Dedifferentiated amniotic fluid mesenchymal stem cell (primary cell): Measurements from ENCODE around the gene D2HGDH.

Source experiments
- DNase-seq: peaks from one replicate; pipeline ENCODE4 v3.0.0-alpha.2; 2016; ENCODE audit errors: extremely low spot score

The D2HGDH gene

DNA sequence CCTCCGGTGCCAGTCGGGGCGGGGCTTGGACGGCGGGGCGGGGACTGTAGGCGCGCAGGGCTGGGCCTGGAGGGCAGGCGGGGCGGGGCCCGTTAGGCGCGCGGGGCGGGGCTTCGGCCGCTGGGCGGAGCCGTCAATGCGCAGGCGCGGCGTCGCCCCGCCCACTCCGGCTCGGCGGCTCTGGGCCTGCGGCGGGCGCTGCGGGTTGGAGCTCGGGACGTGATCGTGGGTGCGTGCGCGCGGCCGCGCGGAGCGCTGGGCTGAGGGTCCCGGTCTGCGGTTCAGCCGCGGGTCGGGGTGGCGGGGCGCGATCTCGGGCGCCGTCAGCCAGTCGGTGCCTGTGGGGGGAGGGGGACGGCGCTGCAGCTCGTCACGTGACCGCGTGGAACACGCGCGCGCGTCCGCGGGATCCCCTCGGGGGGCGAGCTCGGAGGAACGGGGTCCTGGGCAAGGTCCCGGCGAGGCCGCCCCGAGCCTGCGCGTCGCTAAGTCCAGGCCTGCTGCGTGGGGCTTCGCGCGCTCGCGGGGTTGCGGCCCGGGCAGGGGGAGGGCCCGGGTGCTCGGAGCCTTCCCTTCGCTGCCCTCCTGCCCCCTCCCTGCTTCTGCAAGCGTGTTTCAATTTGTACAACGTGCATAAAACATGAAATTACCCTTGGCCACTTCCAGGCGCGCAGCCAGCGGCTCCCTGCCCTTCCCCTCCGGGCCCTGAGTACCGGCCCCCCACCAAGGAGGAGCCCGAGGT is at the start of gene D2HGDH:
Gene D2HGDH, plus strand, starts transcription at position 164 of the 742 bp plus-strand sequence. CDS start 595 bp downstream, outside the sequence.
- DNase-seq: peak; percentile 72

DNA sequence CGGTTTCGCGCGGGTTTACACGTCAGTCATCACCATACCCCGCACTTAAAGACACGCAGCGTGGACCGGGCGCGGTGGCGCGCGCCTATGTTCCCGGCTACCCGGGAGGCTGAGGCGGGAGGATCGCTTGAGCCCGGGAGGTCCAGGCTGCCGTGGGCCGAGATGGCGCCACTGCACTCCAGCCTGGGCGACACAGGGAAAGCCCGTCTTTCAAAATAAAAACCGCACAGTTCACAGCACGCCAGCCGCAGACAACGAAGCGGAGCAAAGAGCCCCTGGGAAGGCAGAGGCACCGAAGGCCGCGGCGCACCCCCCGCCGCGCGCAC is 48.1 kb upstream of the D2HGDH start:
- no peak for DNase-seq

DNA sequence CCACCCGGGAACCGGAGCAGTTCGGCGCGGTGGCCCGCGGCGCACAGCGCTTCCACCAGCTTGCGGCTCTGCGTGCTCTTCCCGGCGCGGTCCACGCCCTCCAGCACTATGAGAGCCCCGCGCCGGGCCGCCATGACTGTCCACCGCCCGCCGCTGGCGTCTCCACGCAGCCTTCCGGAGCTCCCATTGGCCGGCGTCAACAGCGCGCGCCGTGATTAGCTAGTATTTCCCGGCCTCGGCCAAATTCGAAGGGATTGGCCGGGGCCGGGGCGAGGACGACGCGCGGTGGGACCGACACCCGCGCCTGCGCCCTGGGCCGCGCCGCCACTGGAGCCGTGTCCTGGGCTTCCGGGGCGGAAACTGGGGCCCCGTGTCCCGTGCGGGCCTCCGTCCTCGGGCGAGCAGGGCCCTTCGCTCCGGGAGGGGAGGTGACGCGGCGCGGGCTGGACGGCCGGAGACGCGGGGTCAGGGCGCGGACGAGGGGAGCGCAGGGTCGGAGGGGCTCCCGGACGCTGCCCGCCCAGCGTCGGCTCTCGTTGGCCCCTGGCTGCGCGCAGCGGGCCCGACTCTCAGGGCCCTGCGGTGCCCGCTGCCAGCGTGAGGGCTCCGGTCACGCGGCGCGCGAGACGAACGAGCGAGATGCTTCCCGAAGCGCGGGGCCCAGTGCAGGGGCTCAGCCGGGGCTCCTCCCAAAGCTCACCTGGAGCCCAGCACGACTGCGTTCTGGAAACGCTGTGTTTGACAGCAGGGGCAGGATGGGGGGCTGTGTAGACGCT is 47.6 kb upstream of the D2HGDH start, which contains the start of gene DTYMK:
Gene DTYMK, minus strand, starts transcription at position 166 of the 776 bp plus-strand sequence. Its CDS starts 32 bp downstream, at position 134.
- peak; percentile 94 for DNase-seq

DNA sequence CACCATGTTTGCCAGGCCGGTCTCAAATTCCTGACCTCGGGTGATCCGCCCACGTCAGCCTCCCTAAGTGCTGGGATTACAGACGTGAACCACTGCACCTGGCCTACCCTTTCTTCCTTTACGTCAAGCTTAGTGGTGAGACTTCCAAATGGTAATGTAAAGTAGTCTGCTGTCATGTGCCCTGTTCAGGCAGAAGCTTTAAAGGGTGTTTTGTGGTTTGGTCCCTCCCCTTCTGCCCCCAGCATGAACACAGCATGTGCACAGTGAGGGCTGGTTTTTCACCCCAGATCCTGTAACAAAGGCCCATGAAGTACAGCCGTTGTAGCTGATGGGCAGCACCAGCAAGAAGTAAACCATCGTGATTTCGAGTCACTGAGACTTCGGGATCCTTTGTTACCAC is 45.1 kb upstream of the D2HGDH start:
- no peak for DNase-seq

DNA sequence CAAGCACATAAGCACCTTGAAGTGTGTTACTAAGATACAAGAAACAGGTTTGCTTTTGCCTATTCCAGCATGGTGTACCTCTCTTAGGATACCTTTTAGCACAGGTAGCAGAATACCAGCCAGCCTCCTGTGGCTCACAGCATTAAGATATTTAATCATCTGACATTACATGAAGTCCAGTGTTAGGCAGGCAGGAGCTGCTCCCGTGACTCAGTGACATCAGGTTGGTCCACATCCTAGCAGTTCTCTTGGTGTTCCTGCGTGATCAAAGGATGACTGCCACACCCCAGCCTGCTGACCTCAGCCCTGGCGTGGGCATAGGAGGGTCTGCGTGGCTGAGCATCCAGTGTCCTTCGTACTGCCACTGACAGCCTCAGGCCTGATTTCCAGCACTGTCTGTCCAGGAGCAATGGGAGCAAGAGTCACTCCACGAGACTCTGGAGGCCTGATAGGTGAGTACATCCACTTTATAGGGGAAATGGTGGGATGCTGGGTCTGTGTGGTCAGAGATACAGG is 44.2 kb upstream of the D2HGDH start:
- no peak for DNase-seq

DNA sequence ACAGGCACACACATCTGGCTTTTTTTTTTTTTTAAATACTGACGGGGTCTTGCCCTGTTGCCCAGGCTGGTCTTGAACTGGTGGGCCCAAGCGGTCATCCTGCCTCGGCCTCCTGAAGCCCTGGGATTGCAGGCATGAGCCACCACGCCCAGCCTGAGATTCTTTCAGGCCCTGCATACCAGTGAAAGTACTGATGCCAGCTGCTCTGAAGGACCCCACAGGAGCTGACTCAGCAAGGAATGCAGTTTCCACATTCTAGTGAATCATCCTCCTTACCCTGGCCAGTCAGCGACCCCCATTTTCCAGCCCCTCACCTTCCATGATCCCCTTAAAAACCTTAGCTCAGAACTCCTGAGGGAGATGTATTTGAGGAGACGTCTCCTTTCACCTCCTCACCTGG is 42.0 kb upstream of the D2HGDH start:
- peak; percentile 39 for DNase-seq

DNA sequence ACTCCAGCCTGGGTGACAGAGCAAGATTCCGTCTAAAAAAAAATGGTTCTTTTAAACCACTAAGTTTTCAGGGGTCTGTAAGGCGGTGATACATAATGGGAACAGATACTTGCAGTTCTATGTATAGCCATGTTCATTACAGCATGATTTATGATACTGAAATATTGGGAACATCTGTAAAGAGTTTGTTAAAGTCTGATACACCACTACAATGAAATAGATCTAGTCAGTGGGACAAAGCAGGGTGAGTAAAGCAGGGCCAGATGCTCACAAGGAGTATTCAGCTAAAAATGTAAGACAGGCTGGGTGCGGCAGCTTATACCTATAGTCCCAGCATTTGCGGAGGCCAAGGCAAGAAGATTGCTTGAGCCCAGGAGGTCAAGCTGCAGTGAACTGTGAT is 38.8 kb upstream of the D2HGDH start:
- DNase-seq: no peak

DNA sequence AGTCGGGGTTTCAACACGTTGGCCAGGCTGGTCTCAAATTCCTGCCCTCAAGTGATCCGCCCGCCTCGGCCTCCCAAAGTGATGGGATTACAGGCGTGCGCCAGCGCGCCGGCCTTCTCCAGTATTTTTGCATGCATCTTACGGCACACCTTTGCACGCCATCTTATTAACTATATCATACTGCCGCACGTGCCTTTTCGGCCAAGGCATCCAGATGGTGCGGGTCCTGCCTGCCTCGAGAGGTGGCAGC is 33.4 kb upstream of the D2HGDH start:
- peak; percentile 77 for DNase-seq

DNA sequence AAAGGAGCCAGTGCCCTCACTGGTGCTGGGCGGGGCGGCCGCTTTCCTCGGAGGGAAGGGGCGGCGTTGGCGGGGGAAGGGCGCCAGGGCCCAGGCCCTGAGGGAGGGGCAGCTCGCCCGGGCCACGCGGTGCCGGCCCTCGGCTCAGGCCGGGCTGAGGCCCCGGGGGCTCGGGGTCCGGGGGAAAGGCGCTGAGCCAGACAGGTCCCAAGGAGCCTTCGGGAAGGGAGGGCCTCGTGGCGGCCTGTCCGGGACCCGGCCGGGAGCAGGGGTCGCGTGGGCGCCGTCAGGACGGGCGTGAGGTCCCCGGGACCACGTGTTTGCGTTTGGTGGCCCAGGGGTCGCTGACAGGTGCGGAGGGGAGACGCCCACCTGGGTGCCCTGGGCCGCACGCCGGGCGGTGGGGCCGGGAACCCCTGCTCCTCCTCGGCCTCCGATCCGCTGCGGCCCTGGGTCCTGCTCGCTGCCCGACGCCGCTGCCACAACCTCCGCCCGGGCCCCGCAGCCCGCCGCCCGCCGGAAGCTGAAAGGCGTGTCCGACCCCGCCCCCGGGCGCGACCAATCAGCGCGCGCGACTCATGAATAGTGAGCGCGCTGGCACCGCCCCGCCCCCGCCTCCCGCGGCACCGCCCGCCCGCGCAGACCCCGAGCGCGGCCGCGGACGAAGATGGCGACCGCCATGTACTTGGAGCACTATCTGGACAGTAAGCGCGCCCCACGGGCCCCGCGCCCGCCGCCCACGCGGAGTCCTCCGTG is 32.9 kb upstream of the D2HGDH start, which contains the start of gene ING5:
Gene ING5, plus strand, starts transcription at position 641 of the 756 bp plus-strand sequence. Its CDS starts 27 bp downstream, at position 668.
- DNase-seq: peak; percentile 85

DNA sequence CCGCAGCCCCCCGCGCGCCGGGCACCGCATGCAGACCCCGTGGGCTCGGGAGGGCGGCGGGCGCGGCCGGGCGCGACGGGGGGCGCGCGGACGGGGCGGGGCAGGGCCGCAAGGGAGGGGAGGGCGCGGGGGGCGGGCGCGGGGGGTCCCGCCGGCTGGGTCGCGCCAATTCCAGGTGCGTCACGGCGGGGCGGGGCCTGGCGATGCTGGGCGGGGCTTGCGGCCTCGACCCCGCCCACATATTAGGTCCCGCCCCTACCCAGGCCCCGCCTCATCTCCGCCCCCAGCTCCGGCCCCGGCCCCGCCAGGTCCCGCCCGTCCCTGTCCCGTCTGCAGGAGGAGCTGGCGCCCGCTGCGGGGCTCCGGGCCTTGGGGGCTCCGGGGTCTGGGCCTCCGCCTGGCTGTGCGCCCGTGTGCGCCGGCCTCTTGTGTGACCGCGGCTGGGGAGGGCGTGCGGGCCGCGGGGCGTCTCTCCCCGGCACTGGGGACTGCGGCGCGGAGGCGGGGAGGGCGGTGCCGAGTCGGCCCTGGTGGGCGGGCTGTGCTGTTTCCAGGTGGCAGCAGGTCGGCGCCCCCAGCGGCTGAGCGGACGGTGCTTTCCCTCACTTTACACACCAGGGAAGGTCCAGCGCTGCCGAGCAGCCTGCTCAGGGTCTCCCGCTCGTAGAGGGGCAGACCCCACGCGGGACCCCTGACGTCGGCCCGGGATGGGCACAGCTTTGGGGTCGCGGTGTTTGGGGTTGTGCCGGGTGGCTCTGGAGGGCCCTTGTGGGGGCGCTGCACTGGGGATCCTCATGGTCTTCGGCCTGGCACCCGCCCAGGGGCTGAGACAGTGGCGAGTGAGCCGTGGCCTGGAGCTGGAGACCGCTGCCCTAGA is 32.0 kb upstream of the D2HGDH start:
- peak; percentile 77 for DNase-seq

DNA sequence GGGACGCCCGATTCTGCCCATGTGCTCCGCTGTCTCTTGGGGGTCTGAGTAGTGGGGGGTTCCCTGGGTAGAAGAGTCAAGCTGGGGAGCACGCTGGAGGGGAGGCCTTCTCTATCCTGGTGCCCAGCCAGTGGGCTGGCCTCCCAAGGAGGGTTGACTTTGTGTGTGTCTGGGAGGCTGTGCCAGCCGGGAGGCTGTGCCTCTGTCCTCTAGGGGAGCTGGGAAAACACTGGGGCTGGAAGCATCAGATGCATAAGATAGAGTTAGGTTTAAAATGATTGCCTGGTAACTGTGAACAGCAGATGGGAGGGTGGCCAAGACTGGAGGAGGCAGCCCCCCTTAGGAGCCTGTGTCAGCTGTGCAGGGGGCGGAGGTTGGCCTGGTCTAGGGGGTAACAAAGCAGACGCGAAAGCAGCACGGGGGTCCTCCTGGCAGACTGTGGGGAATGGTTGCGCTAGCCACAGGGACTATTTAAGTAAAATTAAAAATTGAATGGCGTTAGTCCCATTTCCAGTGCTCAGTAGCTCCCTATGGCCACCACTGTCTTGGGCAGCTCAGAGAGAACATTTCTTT is 31.3 kb upstream of the D2HGDH start:
- no peak for DNase-seq

DNA sequence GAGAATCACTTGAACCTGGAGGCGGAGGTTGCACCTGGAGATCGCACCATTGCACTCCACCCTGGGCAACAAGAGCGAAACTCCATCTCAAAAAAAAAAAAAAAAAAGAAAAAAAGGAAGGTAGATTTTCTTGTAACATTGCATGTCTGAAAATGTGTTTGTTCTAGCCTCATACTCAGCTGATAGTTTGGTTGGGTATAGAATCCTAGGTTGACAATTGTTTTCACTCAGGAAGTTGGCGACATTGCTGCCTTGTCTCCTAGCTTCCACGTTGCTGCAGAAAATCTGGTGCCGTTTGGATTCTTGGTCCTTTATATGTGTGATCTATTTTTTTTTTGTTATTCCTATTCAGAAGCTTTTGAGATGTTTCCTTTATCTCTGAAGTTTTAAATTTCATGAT is 27.9 kb upstream of the D2HGDH start:
- DNase-seq: no peak

DNA sequence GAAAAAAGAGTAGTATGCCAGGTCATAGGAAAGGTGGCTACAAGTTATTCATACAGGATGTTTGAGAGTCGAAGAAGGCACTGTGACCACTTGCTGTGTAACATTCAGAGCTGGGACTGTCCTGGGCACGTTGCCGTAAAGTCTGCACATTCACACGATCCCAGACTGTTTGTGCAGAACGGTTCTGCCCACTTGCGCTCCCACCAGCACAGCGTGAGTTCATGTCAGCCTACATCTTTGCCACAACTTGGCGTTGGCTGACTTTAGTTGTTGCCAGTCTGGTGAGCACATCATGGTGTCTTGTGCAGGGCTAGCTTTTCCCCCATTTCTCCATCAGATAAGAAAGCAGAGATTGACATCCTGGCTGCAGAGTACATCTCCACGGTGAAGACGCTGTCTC is 25.6 kb upstream of the D2HGDH start:
- no peak for DNase-seq

DNA sequence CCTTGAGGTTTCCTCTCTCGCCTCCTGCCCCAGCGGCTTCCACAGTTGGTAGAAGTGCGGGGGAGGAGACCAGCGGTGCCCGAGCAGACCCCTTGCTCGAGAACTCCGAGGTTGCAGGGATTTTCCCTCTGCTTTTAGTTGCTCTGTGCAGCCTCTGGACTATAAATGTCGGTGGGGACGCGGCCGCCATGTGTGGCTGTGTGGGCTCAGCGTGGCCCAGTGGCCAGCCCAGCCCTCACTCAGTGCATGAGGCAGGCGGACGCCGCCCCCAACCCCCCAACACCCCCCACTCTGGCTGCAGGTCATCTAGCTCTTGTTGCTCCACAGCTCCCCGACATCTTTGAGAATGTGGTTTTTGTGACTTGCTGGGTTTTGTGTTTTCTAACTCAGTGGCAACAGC is 15.3 kb upstream of the D2HGDH start:
- DNase-seq: no peak

DNA sequence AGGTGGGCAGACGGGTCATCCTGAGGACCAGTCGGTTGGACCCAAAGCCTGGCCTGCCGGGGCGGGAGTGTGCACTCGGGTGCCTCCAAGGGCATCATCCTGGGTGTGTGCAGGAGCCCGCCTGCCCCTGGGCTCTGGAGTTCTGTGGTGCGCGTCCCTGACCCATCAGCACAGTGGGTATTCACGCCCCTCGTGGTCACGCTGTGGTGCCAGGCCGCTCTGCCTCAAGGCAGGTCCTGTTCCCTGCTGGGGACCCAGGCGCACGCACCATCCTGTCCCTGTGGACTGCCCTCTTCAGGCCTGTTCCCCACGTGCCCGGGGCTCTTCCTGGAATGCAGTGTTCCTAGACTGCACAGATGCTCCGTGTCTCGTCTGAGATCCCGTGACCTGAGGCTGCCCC is 14.3 kb upstream of the D2HGDH start:
- no peak for DNase-seq

DNA sequence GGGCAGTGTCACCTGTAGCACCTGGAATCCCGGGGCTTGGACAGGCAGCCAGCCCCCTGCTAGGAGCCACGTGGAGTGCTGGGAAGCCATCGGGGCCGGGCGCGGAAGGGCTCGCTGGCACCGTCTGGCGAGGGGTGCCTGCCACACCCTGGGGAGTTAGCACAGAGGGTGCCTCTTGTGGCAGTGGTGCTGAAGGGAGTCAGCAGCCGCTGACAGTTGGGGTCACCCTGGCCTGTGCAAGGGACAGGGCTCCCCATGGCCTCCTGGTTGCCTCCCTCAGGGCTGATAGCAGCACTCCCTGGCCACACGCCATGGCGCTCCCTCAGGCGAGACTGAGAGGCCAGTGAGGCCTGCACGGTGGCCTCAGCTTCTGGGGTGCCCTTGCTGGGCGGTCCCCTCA is 13.9 kb upstream of the D2HGDH start:
- no peak for DNase-seq

DNA sequence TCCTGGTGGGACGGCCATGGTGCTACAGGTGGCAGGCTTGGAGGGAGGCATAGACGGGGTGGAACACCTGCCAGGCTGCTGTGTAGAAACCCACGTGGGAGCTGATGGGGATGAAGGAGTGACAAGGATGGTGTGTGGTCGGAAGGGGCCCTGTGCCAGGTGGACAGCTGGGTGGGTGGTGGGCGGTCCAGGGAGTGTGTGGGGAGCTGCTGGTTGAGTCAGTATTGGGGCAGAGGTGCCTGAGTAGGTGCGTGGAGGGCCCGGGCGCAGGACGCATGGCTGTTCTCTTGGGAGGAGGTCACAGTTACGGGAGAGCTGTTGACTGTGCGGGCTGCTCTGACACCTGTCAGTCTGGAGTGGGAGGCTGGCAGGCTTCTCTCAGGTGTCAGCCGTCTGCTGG is 12.6 kb upstream of the D2HGDH start:
- DNase-seq: no peak

DNA sequence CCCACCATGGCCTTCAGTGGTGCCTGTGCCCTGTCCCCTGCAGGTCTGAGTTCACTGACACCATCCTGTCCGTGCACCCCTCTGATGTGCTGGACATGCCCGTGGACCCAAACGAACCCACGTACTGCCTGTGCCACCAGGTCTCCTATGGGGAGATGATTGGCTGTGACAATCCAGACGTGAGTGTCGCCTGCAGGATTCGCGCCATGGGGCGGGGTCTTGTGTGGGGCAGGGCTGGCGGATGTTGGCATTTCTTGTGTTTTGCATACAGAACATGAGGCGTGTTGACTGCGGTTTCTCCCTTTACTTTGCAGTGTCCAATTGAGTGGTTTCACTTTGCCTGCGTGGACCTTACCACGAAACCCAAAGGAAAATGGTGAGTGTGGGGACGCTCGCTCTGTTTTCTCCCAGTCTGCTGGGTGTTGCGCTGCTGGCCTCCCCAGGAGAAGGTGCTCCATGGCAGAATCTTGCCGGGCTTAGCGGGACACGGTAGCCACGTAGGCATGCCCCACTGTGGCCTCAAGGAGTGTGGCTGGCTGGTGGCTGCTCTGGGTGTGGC is 11.5 kb upstream of the D2HGDH start:
- no peak for DNase-seq

DNA sequence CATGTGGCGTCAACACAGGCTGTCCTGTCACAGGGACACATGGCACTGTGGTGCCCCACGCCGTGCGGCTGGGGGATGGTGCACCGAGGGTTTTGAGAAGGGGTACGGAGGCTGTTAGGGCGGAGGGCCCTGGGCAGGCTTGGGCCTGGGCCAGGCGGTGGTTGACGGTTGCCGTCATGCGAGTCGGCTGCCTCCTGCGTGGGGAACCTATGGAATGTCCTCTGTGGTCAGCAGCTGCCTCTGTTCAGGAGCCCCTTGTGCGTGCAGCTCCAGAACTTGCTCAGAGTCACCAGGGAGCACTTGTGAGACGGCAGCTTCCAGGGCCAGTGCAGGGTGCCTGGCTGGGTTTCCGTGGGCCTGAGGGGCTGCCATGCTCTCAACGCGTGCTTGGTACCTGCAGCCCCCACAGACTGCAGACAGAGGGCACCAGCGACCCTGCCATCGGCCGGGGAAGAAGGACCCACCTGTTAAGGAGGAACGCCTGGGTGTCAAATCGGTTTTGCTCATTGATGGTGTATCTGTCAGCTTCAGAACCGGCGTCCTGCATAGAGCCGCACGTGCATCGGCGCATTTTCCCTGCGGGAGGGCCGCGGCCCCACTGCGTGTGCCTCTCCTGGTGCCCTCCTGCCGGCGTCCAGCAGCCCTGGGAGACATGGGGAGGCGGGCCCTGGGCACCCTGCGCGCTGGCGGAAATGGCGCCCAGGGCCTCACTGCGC is 10.0 kb upstream of the D2HGDH start:
- no peak for DNase-seq
